ENCODE measurements around the gene CCND1.
"Not testable (repeated sequence)": the region's sequence is repeated elsewhere in the genome, so short reads cannot be mapped to it uniquely, and the experiment has no call there.

The CCND1 gene

DNA sequence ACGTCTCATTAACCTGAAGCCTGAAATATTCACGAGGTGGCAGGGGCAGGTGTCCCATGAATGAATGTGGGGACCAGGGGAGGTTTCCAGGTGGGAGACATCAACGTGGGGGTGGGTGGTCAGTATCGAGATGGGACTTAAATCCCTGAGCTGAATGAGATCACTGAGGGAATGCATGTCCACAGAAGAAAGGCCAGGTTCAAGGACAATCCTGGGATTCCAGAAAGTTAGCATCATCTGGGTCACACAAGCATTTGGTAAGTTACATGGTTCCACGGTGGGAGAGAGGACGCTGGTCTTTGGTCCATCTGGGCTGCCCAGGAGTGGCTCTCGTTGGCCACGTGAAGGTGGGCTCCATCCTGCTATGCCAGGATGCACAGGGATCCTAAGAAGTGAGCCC lies 22.7 kb upstream of the CCND1 start:
- Histone ChIP-seq H3K27me3 (ENCODE audit: insufficient read depth, low read length) (no peaks in the 10 kb centered on the region), H2AFZ (ENCODE audit: low read length, unreplicated experiment) (no peak overlapping the region), H3K4me3 (ENCODE audit: low read depth, low read length) (no peak overlapping the region), H3K36me3 (ENCODE audit: insufficient read depth, low read length) (no peaks in the 10 kb centered on the region), H3K27ac (ENCODE audit: low read depth, low read length) (no peak overlapping the region), H3K79me2 (ENCODE audit: control insufficient read depth, insufficient read depth, low read length, unreplicated experiment) (no peaks in the 10 kb centered on the region), H3K4me1 (ENCODE audit: control insufficient read depth, insufficient read depth, low read length, unreplicated experiment) (no peaks in the 10 kb centered on the region)

DNA sequence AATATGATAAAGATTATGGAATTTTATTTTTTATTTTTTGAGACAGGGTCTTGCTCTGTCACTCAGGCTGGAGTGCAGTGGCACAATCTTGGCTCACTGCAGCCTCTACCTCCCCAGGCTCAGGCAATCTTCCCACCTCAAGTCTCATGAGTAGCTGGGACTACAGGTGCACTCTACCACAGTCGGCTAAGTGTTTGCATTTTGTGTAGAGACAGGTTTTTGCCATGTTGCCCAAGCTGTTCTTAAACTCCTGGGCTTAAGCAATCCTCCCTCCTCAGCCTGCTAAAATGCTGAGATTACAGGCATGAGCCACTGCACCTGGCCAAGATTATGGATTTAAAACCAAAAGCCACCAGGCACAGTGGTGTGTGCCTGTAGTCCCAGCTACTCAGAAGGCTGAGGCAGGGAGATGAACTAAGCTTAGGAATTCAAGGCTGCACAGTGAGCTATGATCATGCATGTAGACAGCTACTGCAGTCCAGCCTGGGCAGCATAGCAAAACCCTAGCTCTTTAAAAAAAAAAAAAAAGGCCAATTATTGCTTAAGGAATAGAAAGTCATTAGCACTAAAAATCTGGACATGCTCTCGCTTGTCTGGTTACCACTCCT lies 20.2 kb upstream of the CCND1 start:
- Histone ChIP-seq H3K27me3 (ENCODE audit: insufficient read depth, low read length) (no peaks in the 10 kb centered on the region), H3K36me3 (ENCODE audit: insufficient read depth, low read length) (no peaks in the 10 kb centered on the region), H3K27ac (ENCODE audit: low read depth, low read length) (no peak overlapping the region), H3K79me2 (ENCODE audit: control insufficient read depth, insufficient read depth, low read length, unreplicated experiment) (no peaks in the 10 kb centered on the region), H3K4me3 (ENCODE audit: low read depth, low read length) (no peak overlapping the region), H2AFZ (ENCODE audit: low read length, unreplicated experiment) (no peak overlapping the region), H3K4me1 (ENCODE audit: control insufficient read depth, insufficient read depth, low read length, unreplicated experiment) (no peaks in the 10 kb centered on the region)

GRCh38 chr11:69622097-69622681 lies 18.8 kb upstream of the CCND1 start:
- H3K4me1 ChIP-seq (ENCODE audit: control insufficient read depth, insufficient read depth, low read length, unreplicated experiment); H3K36me3 ChIP-seq (ENCODE audit: insufficient read depth, low read length); H3K27me3 ChIP-seq (ENCODE audit: insufficient read depth, low read length); H3K4me3 ChIP-seq (ENCODE audit: low read depth, low read length); H3K27ac ChIP-seq (ENCODE audit: low read depth, low read length); H3K79me2 ChIP-seq (ENCODE audit: control insufficient read depth, insufficient read depth, low read length, unreplicated experiment); H2AFZ ChIP-seq (ENCODE audit: low read length, unreplicated experiment): not testable (repeated sequence)

GRCh38 chr11:69624293-69624692 lies 16.7 kb upstream of the CCND1 start:
- no peaks in the 10 kb centered on the region for H3K36me3 ChIP-seq (ENCODE audit: insufficient read depth, low read length)
- H3K27ac ChIP-seq (ENCODE audit: low read depth, low read length) = no peak overlapping the region
- H3K4me3 ChIP-seq (ENCODE audit: low read depth, low read length) = no peak overlapping the region
- no peaks in the 10 kb centered on the region for H3K79me2 ChIP-seq (ENCODE audit: control insufficient read depth, insufficient read depth, low read length, unreplicated experiment)
- H2AFZ ChIP-seq (ENCODE audit: low read length, unreplicated experiment) = no peak overlapping the region
- no peaks in the 10 kb centered on the region for H3K4me1 ChIP-seq (ENCODE audit: control insufficient read depth, insufficient read depth, low read length, unreplicated experiment)
- no peaks in the 10 kb centered on the region for H3K27me3 ChIP-seq (ENCODE audit: insufficient read depth, low read length)

GRCh38 chr11:69625476-69625875 lies 15.5 kb upstream of the CCND1 start:
- no peaks in the 10 kb centered on the region for H3K4me1 ChIP-seq (ENCODE audit: control insufficient read depth, insufficient read depth, low read length, unreplicated experiment)
- H3K27ac ChIP-seq (ENCODE audit: low read depth, low read length) = no peak overlapping the region
- no peak overlapping the region for H2AFZ ChIP-seq (ENCODE audit: low read length, unreplicated experiment)
- no peaks in the 10 kb centered on the region for H3K27me3 ChIP-seq (ENCODE audit: insufficient read depth, low read length)
- no peak overlapping the region for H3K4me3 ChIP-seq (ENCODE audit: low read depth, low read length)
- H3K36me3 ChIP-seq (ENCODE audit: insufficient read depth, low read length) = no peaks in the 10 kb centered on the region
- H3K79me2 ChIP-seq (ENCODE audit: control insufficient read depth, insufficient read depth, low read length, unreplicated experiment) = no peaks in the 10 kb centered on the region

DNA sequence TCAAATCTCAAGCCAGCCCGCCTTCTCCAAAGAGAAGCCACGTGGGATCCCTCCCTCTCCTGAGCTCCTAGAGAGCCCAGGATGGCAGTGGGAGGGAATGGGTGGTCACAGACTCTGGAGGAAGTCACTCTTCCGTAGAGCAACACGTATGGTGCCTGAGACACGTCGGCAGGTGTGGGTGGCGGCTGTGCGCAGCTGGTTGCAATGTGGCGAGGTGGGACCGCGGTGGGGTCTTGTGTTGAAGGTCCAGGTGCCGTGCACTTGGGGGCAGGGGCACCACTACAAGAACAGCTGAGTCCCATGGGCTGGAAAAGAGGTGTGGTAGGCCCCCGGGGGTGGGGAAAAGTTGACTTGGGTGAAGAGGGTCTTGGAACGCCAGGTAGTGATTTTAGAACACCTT lies 13.4 kb upstream of the CCND1 start:
- H3K36me3 ChIP-seq (ENCODE audit: insufficient read depth, low read length) = no peaks in the 10 kb centered on the region
- no peaks in the 10 kb centered on the region for H3K27me3 ChIP-seq (ENCODE audit: insufficient read depth, low read length)
- no peaks in the 10 kb centered on the region for H3K79me2 ChIP-seq (ENCODE audit: control insufficient read depth, insufficient read depth, low read length, unreplicated experiment)
- H3K4me1 ChIP-seq (ENCODE audit: control insufficient read depth, insufficient read depth, low read length, unreplicated experiment) = no peaks in the 10 kb centered on the region
- no peak overlapping the region for H3K4me3 ChIP-seq (ENCODE audit: low read depth, low read length)
- H3K27ac ChIP-seq (ENCODE audit: low read depth, low read length) = no peak overlapping the region
- no peak overlapping the region for H2AFZ ChIP-seq (ENCODE audit: low read length, unreplicated experiment)

DNA sequence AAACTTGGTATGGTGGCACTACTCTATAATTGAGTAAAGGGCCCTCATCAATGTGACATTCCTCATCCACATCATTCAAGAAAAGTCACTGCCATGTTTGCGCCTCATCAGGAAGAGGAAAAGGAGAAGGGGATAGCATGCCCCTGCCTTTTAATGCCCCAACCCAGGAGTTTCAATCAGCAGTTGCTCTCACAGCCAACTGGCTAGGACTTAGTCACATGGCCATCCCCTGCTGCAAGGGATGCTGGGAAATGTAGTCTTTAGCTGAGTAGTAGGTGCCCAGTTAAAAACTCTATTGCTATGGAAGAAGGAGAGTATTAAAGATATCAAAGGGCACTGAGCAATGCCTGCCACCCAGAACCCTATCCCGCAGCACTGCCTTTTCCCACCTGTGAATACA lies 10.9 kb upstream of the CCND1 start:
- Histone ChIP-seq H3K27me3 (ENCODE audit: insufficient read depth, low read length) (no peaks in the 10 kb centered on the region), H3K4me1 (ENCODE audit: control insufficient read depth, insufficient read depth, low read length, unreplicated experiment) (no peaks in the 10 kb centered on the region), H3K36me3 (ENCODE audit: insufficient read depth, low read length) (no peaks in the 10 kb centered on the region), H3K27ac (ENCODE audit: low read depth, low read length) (no peak overlapping the region), H3K79me2 (ENCODE audit: control insufficient read depth, insufficient read depth, low read length, unreplicated experiment) (no peaks in the 10 kb centered on the region), H3K4me3 (ENCODE audit: low read depth, low read length) (no peak overlapping the region), H2AFZ (ENCODE audit: low read length, unreplicated experiment) (no peak overlapping the region)

- H3K4me1 ChIP-seq (ENCODE audit: control insufficient read depth, insufficient read depth, low read length, unreplicated experiment) = peaks cover under 1% of the 10 kb centered on the region
These were observed 10.5 kb upstream of the CCND1 start for GRCh38 chr11:69630424-69630823.

GRCh38 chr11:69632900-69633299 lies 8.1 kb upstream of the CCND1 start:
- H3K36me3 ChIP-seq (ENCODE audit: insufficient read depth, low read length) = no peaks in the 10 kb centered on the region
- H3K27me3 ChIP-seq (ENCODE audit: insufficient read depth, low read length) = no peaks in the 10 kb centered on the region
- no peak overlapping the region for H2AFZ ChIP-seq (ENCODE audit: low read length, unreplicated experiment)
- no peak overlapping the region for H3K4me3 ChIP-seq (ENCODE audit: low read depth, low read length)
- peaks cover 19% of the 10 kb centered on the region for H3K4me1 ChIP-seq (ENCODE audit: control insufficient read depth, insufficient read depth, low read length, unreplicated experiment)
- no peak overlapping the region for H3K27ac ChIP-seq (ENCODE audit: low read depth, low read length)
- no peaks in the 10 kb centered on the region for H3K79me2 ChIP-seq (ENCODE audit: control insufficient read depth, insufficient read depth, low read length, unreplicated experiment)

More at GRCh38 chr11:69630424-69630823, 10.5 kb upstream of the CCND1 start:
- Histone ChIP-seq H3K36me3 (ENCODE audit: insufficient read depth, low read length) (no peaks in the 10 kb centered on the region), H3K79me2 (ENCODE audit: control insufficient read depth, insufficient read depth, low read length, unreplicated experiment) (no peaks in the 10 kb centered on the region), H3K4me3 (ENCODE audit: low read depth, low read length) (no peak overlapping the region), H3K27me3 (ENCODE audit: insufficient read depth, low read length) (no peaks in the 10 kb centered on the region), H2AFZ (ENCODE audit: low read length, unreplicated experiment) (no peak overlapping the region), H3K27ac (ENCODE audit: low read depth, low read length) (no peak overlapping the region)

- Histone ChIP-seq H3K4me1 (ENCODE audit: control insufficient read depth, insufficient read depth, low read length, unreplicated experiment) (peaks cover 19% of the 10 kb centered on the region), H2AFZ (ENCODE audit: low read length, unreplicated experiment) (no peak overlapping the region), H3K79me2 (ENCODE audit: control insufficient read depth, insufficient read depth, low read length, unreplicated experiment) (no peaks in the 10 kb centered on the region), H3K27ac (ENCODE audit: low read depth, low read length) (no peak overlapping the region), H3K36me3 (ENCODE audit: insufficient read depth, low read length) (no peaks in the 10 kb centered on the region), H3K27me3 (ENCODE audit: insufficient read depth, low read length) (no peaks in the 10 kb centered on the region), H3K4me3 (ENCODE audit: low read depth, low read length) (no peak overlapping the region)
These were observed 6.9 kb upstream of the CCND1 start for GRCh38 chr11:69634069-69634468.

DNA sequence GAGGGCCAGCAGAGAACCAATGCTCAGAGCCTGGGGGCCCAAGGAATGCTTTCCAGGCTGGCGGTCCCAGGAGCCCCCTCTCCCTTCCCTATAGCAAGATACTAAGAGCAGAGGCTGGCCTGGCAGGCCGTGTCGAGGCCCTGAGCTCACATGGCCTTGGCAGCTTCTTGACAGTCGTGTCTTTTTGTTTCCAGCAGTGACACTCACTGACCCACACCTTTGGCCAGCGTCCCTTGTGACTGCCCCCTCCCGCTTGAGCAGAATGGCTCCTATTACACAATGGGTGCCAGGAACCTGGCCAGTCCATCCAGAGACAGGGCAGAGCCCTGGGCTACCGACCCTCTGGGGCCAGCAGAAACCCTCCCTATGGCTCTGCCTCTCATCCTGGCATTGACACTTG lies 6.4 kb upstream of the CCND1 start:
- no peaks in the 10 kb centered on the region for H3K27me3 ChIP-seq (ENCODE audit: insufficient read depth, low read length)
- H3K79me2 ChIP-seq (ENCODE audit: control insufficient read depth, insufficient read depth, low read length, unreplicated experiment) = peaks cover 1% of the 10 kb centered on the region
- no peak overlapping the region for H3K27ac ChIP-seq (ENCODE audit: low read depth, low read length)
- no peak overlapping the region for H2AFZ ChIP-seq (ENCODE audit: low read length, unreplicated experiment)
- H3K4me1 ChIP-seq (ENCODE audit: control insufficient read depth, insufficient read depth, low read length, unreplicated experiment) = peaks cover 19% of the 10 kb centered on the region
- no peak overlapping the region for H3K4me3 ChIP-seq (ENCODE audit: low read depth, low read length)
- H3K36me3 ChIP-seq (ENCODE audit: insufficient read depth, low read length) = no peaks in the 10 kb centered on the region
